SU-DHL-6 (cell line): ENCODE data around the gene BCO2.

Experiments used
- H2AFZ ChIP-seq: fragments of 200-600 bp; sonication (generic); 2 replicates; pipeline ENCODE4 v1.6.1; 2014; ENCODE audit warnings: low read depth, mild to moderate bottlenecking, moderate library complexity, mixed read lengths, antibody characterized with exemption, low read length; ENCODE audit not compliant: severe bottlenecking
- H3F3A ChIP-seq: fragments of 200-600 bp; shearing (Covaris generic); 2 replicates; pipeline ENCODE4 v1.6.0; 2016; ENCODE audit warnings: antibody characterized with exemption, mild to moderate bottlenecking; ENCODE audit not compliant: insufficient read depth
- H3K27ac ChIP-seq: fragments of 200-600 bp; sonication (generic); 2 replicates; pipeline ENCODE4 v1.5.1; 2016; ENCODE audit warnings: low read depth, mild to moderate bottlenecking, low read length, moderate library complexity, mixed read lengths
- H3K27me3 ChIP-seq: fragments of 200-600 bp; sonication (generic), shearing (Covaris generic); 2 replicates; pipeline ENCODE4 v1.6.0; 2014; ENCODE audit warnings: mild to moderate bottlenecking, low read length
- H3K36me3 ChIP-seq: fragments of 200-600 bp; sonication (generic); 2 replicates; pipeline ENCODE4 v1.6.1; 2014; ENCODE audit warnings: mild to moderate bottlenecking, low read length, mixed read lengths
- H3K4me2 ChIP-seq: fragments of 300-600, 200-600 bp; shearing (Covaris generic), sonication (generic); 2 replicates; pipeline ENCODE4 v1.6.0; 2014; ENCODE audit warnings: low read length, low read depth, mild to moderate bottlenecking; ENCODE audit not compliant: poor library complexity, severe bottlenecking
- H3K4me3 ChIP-seq: fragments of 200-600 bp; sonication (generic); 2 replicates; pipeline ENCODE4 v1.5.1; 2014; ENCODE audit warnings: antibody characterized with exemption, low read length, mild to moderate bottlenecking, mixed read lengths; ENCODE audit not compliant: insufficient read depth, poor library complexity, severe bottlenecking
- H3K79me2 ChIP-seq: fragments of 200-600 bp; sonication (generic); 2 replicates; pipeline ENCODE4 v1.6.1; 2014; ENCODE audit warnings: mild to moderate bottlenecking, low read length, moderate library complexity; ENCODE audit not compliant: insufficient read depth
- H3K9ac ChIP-seq: fragments of 200-600 bp; sonication (generic); 2 replicates; pipeline ENCODE4 v1.7.0; 2014; ENCODE audit warnings: mild to moderate bottlenecking, low read length
- H3K9me2 ChIP-seq: fragments of 200-600 bp; sonication (generic); replicated peaks from 2 replicates; pipeline ENCODE4 v1.6.1; 2014; ENCODE audit warnings: low read length; ENCODE audit not compliant: insufficient read depth
- H3K9me3 ChIP-seq: fragments of 200-600 bp; sonication (generic); 2 replicates; pipeline ENCODE4 v1.6.1; 2014; ENCODE audit warnings: low read length, mixed read lengths; ENCODE audit not compliant: insufficient read depth
- H4K20me1 ChIP-seq: fragments of 200-600 bp; sonication (generic); 2 replicates; pipeline ENCODE4 v1.6.1; 2014; ENCODE audit warnings: low read depth, mild to moderate bottlenecking, antibody characterized with exemption, low read length, moderate library complexity, mixed read lengths
- CTCF ChIP-seq: fragments of 200-600 bp; sonication (generic); IDR thresholded peaks from one replicate; pipeline ENCODE4 v1.5.1; 2017; ENCODE audit warnings: antibody characterized with exemption, mild to moderate bottlenecking, low read length, moderate library complexity; ENCODE audit not compliant: insufficient read depth, poor library complexity, severe bottlenecking
- EZH2phosphoT487 ChIP-seq: fragments of 200-600 bp; sonication (generic), shearing (Covaris generic); conservative IDR thresholded peaks from 2 replicates; pipeline ENCODE4 v1.6.1; 2018; ENCODE audit warnings: mild to moderate bottlenecking, antibody characterized with exemption, low read length, moderate library complexity, mixed read lengths

BCO2 gene

GRCh38 chr11:112221274-112221835 is 46.0 kb downstream of the BCO2 start:
- Histone ChIP-seq H3K4me3 (no peak overlapping the region), H3K27me3 (no peaks in the 10 kb centered on the region), H3K9me2 (no peaks in the 10 kb centered on the region), H3F3A (no peaks in the 10 kb centered on the region), H3K27ac (no peak overlapping the region), H3K36me3 (no peaks in the 10 kb centered on the region), H4K20me1 (no peaks in the 10 kb centered on the region), H3K79me2 (no peaks in the 10 kb centered on the region), H3K4me2 (no peak overlapping the region), H3K9ac (no peak overlapping the region), H3K9me3 (no peaks in the 10 kb centered on the region), H2AFZ (no peak overlapping the region)
- no peak for TF ChIP-seq CTCF
- no peak for TF ChIP-seq EZH2phosphoT487

- no peak overlapping the region for H3K27ac ChIP-seq
- H3K4me2 ChIP-seq, result no peak overlapping the region
- H3K9me3 ChIP-seq, result no peaks in the 10 kb centered on the region
- H3F3A ChIP-seq, result no peaks in the 10 kb centered on the region
- H2AFZ ChIP-seq, result no peak overlapping the region
- H3K27me3 ChIP-seq, result no peaks in the 10 kb centered on the region
- H3K36me3 ChIP-seq, result no peaks in the 10 kb centered on the region
- no peak overlapping the region for H3K4me3 ChIP-seq
- no peaks in the 10 kb centered on the region for H3K9me2 ChIP-seq
- no peak for TF ChIP-seq EZH2phosphoT487
- TF ChIP-seq CTCF, result no peak
- H4K20me1 ChIP-seq, result no peaks in the 10 kb centered on the region
- peaks cover 8% of the 10 kb centered on the region for H3K79me2 ChIP-seq
- no peak overlapping the region for H3K9ac ChIP-seq
Observed at GRCh38 chr11:112222303-112222702, 47.0 kb downstream of the BCO2 start.

- H3K9me2 ChIP-seq, result no peaks in the 10 kb centered on the region
- no peaks in the 10 kb centered on the region for H3K9me3 ChIP-seq
- no peaks in the 10 kb centered on the region for H3K27me3 ChIP-seq
- no peak overlapping the region for H3K4me3 ChIP-seq
- H3K79me2 ChIP-seq, result peaks cover 16% of the 10 kb centered on the region
- H3K27ac ChIP-seq, result no peak overlapping the region
- no peaks in the 10 kb centered on the region for H4K20me1 ChIP-seq
- H3F3A ChIP-seq, result no peaks in the 10 kb centered on the region
- no peak overlapping the region for H3K4me2 ChIP-seq
- no peaks in the 10 kb centered on the region for H3K36me3 ChIP-seq
- no peak overlapping the region for H3K9ac ChIP-seq
- TF ChIP-seq CTCF, result no peak
- TF ChIP-seq EZH2phosphoT487, result no peak
- H2AFZ ChIP-seq, result no peak overlapping the region
Observed at GRCh38 chr11:112223121-112223520, 47.8 kb downstream of the BCO2 start.
